CD14-positive monocyte (primary cell): ENCODE data around the gene VTI1A. TPM values are rescaled to one million over a fixed set of nuclear protein-coding genes. Genes with fewer than 3 reads are reported as not detected.
"Not testable (repeated sequence)": the region's sequence is repeated elsewhere in the genome, so short reads cannot be mapped to it uniquely, and the experiment has no call there.

ENCODE experiments used
- DNase-seq, 3 donors: peaks; one replicate each; pipeline ENCODE4 v3.0.0-alpha.2; 2011 to 2022
- H2AFZ ChIP-seq: 2 replicates; pipeline ENCODE4 v1.6.0; 2012; ENCODE audit warnings: mild to moderate bottlenecking, low read depth, low read length, inconsistent platforms; ENCODE audit not compliant: insufficient read depth, poor library complexity, severe bottlenecking
- H3K27ac ChIP-seq, 2 donors: 1 replicate in 1 of 2; 2 replicates in 1 of 2; pipeline ENCODE4 v1.5.1; 2012 to 2013; ENCODE audit warnings: low read length in 2 of 2, control low read depth in 1 of 2, inconsistent platforms in 1 of 2, low read depth in 1 of 2, mild to moderate bottlenecking in 1 of 2
- H3K27me3 ChIP-seq, 2 donors: one replicate each; pipeline versions ENCODE4 v1.6.0 to v1.6.1; 2011 to 2013; ENCODE audit warnings: low read length in 2 of 2; ENCODE audit not compliant: control insufficient read depth in 2 of 2, insufficient read depth in 2 of 2
- H3K36me3 ChIP-seq, 2 donors: replicated peaks in 1 of 2; 1 replicate in 1 of 2; 2 replicates in 1 of 2; pipeline versions ENCODE4 v1.5.1 to v1.6.1; 2012 to 2013; ENCODE audit warnings: low read length in 2 of 2, control low read depth in 1 of 2, inconsistent platforms in 1 of 2, mild to moderate bottlenecking in 1 of 2; ENCODE audit not compliant: insufficient read depth in 2 of 2, control insufficient read depth in 1 of 2
- H3K4me1 ChIP-seq, 2 donors: 1 replicate in 1 of 2; 2 replicates in 1 of 2; pipeline versions ENCODE4 v1.5.1 to v1.6.1; 2012 to 2013; ENCODE audit warnings: low read length in 2 of 2, control low read depth in 1 of 2, inconsistent platforms in 1 of 2, mild to moderate bottlenecking in 1 of 2, moderate library complexity in 1 of 2; ENCODE audit not compliant: insufficient read depth in 2 of 2, control insufficient read depth in 1 of 2
- H3K4me2 ChIP-seq: replicated peaks from 2 replicates; pipeline ENCODE3; 2012; ENCODE audit warnings: low read length, moderate library complexity, mild to moderate bottlenecking; ENCODE audit not compliant: poor library complexity, severe bottlenecking; ENCODE audit errors: extremely low read depth
- H3K4me3 ChIP-seq, 3 experiments: fragments of 200-600 bp in 1 of 3; sonication (generic) in 1 of 3; replicated peaks in 1 of 3; 1 replicate in 2 of 3; 2 replicates in 1 of 3; pipeline ENCODE4 v1.5.1; 2011 to 2013; ENCODE audit warnings: low read length in 3 of 3, mild to moderate bottlenecking in 3 of 3, control low read depth in 2 of 3, low read depth in 2 of 3, inconsistent platforms in 1 of 3, moderate library complexity in 1 of 3
- H3K79me2 ChIP-seq: 2 replicates; pipeline ENCODE4 v1.6.0; 2012; ENCODE audit warnings: mild to moderate bottlenecking, control low read depth, inconsistent platforms, low read length, moderate library complexity; ENCODE audit not compliant: insufficient read depth
- H3K9ac ChIP-seq: 2 replicates; pipeline ENCODE4 v1.6.0; 2017; ENCODE audit warnings: low read length, mild to moderate bottlenecking; ENCODE audit not compliant: insufficient read depth, poor library complexity, severe bottlenecking
- H3K9me3 ChIP-seq, 2 donors: replicated peaks in 1 of 2; 1 replicate in 1 of 2; 2 replicates in 1 of 2; pipeline versions ENCODE4 v1.5.1 to v1.6.1; 2012 to 2013; ENCODE audit warnings: low read length in 2 of 2, control low read depth in 1 of 2; ENCODE audit not compliant: control insufficient read depth in 1 of 2, insufficient read depth in 1 of 2
- H4K20me1 ChIP-seq: 2 replicates; pipeline ENCODE4 v1.6.0; 2012; ENCODE audit warnings: mild to moderate bottlenecking, low read length, control low read depth, moderate library complexity; ENCODE audit not compliant: insufficient read depth
- H3K27ac Mint-ChIP-seq, 7 donors: one replicate each; pipeline ENCODE4 v1.8.0; 2020; ENCODE audit warnings: mild to moderate bottlenecking in 7 of 7, mixed read lengths in 7 of 7, moderate library complexity in 6 of 7, inconsistent platforms in 2 of 7
- H3K27me3 Mint-ChIP-seq, 3 donors: one replicate each; pipeline ENCODE4 v1.8.0; 2021 to 2022; ENCODE audit warnings: low read depth in 3 of 3, mild to moderate bottlenecking in 3 of 3, mixed read lengths in 3 of 3, moderate library complexity in 3 of 3, inconsistent platforms in 1 of 3
- H3K36me3 Mint-ChIP-seq, 2 donors: one replicate each; pipeline ENCODE4 v1.8.0; 2020; ENCODE audit warnings: mixed read lengths in 2 of 2, inconsistent platforms in 1 of 2, mild to moderate bottlenecking in 1 of 2
- H3K4me1 Mint-ChIP-seq: one replicate; pipeline ENCODE4 v1.8.0; 2020; ENCODE audit warnings: mild to moderate bottlenecking, mixed read lengths
- H3K4me3 Mint-ChIP-seq, 2 donors: one replicate each; pipeline ENCODE4 v1.8.0; 2020; ENCODE audit warnings: mild to moderate bottlenecking in 2 of 2, mixed read lengths in 2 of 2, moderate library complexity in 1 of 2
- H3K9me3 Mint-ChIP-seq, 7 donors: one replicate each; pipeline ENCODE4 v1.8.0; 2020 to 2022; ENCODE audit warnings: mixed read lengths in 7 of 7, mild to moderate bottlenecking in 6 of 7, moderate library complexity in 6 of 7, inconsistent platforms in 2 of 7
- WGBS: methylation state at CpG from one replicate; pipeline ENCODE4 v1.1.5; 2013; ENCODE audit warnings: missing lambda C conversion rate; ENCODE audit not compliant: insufficient coverage; 5-methylcytosine and 5-hydroxymethylcytosine counted together
- intact Hi-C, 2 donors: fragments of 100-400 bp; cut with micrococcal nuclease; formaldehyde crosslinking; loops; one replicate each; pipeline versions ENCODE4 v1.15.0 to v1.15.1; 2023
- polyA plus RNA-seq, 3 donors: library from polyadenylated mRNA; depleted of rRNA in 1 of 3; unstranded in 2 of 3; stranded (reverse) in 1 of 3; fragments of 300-500 nt in 2 of 3; fragments of >200 nt in 1 of 3; fragmentation: Illumina TruSeq in 2 of 3; gene quantifications; 1 replicate in 2 of 3; 2 replicates in 1 of 3; pipeline ENCODE4 v1.2.3, GENCODE V29; 2012 to 2021
- TF ChIP-seq, protein P1 (sequence below): fragments of 200-600 bp; IDR thresholded peaks from one replicate; pipeline ENCODE4 v1.8.0; 2022; ENCODE audit warnings: antibody characterized with exemption, mild to moderate bottlenecking

The VTI1A gene
- polyA plus RNA-seq, 3 donors: 23.6 to 25.4 (median 24.1) TPM

DNA sequence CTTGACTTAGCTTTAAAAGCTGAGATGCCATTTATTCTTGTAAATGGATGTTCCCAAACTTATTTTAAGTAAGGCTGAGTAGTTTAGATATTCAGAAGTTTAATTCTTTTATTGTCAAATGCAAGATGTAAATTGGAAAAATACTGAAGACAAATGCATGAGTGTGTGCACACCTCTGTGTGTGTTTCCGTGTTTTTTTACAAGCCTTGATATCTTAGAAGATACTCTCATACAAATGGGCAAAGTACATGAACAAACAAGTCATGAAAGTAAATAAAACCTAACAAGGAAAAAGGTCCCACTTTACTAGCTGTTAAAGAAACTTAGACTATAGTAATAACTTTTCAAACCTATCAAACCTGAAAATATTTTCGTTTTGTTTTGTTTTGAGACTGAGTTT is 44.1 kb upstream of the VTI1A start:
- H3K4me3 Mint-ChIP-seq: no peak overlapping the region
- Histone ChIP-seq H4K20me1 (no peaks in the 10 kb centered on the region), H3K4me1 (no peaks in the 10 kb centered on the region), H3K36me3 (peaks cover 74 to 96% of the 10 kb centered on the region in 2 donors), H3K9ac (no peak overlapping the region), H3K27ac (no peak overlapping the region), H3K4me2 (no peak overlapping the region), H2AFZ (no peak overlapping the region), H3K4me3 (no peak overlapping the region), H3K79me2 (no peaks in the 10 kb centered on the region), H3K9me3 (no peaks in the 10 kb centered on the region), H3K27me3 (no peaks in the 10 kb centered on the region)
- H3K27ac Mint-ChIP-seq: no peak overlapping the region
- no peaks in the 10 kb centered on the region for H3K9me3 Mint-ChIP-seq
- H3K36me3 Mint-ChIP-seq: peaks cover 73 to 86% of the 10 kb centered on the region in 2 donors
- TF ChIP-seq, protein P1, sequence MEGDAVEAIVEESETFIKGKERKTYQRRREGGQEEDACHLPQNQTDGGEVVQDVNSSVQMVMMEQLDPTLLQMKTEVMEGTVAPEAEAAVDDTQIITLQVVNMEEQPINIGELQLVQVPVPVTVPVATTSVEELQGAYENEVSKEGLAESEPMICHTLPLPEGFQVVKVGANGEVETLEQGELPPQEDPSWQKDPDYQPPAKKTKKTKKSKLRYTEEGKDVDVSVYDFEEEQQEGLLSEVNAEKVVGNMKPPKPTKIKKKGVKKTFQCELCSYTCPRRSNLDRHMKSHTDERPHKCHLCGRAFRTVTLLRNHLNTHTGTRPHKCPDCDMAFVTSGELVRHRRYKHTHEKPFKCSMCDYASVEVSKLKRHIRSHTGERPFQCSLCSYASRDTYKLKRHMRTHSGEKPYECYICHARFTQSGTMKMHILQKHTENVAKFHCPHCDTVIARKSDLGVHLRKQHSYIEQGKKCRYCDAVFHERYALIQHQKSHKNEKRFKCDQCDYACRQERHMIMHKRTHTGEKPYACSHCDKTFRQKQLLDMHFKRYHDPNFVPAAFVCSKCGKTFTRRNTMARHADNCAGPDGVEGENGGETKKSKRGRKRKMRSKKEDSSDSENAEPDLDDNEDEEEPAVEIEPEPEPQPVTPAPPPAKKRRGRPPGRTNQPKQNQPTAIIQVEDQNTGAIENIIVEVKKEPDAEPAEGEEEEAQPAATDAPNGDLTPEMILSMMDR: no peak
- DNase-seq: no peak
- no CpG with 5 or more reads among the region's 2 CpGs for WGBS
- intact Hi-C loops: no loop called here
- H3K27me3 Mint-ChIP-seq: peaks cover 0 to 1% (median 0%) of the 10 kb centered on the region in 3 donors
- H3K4me1 Mint-ChIP-seq: no peaks in the 10 kb centered on the region

DNA sequence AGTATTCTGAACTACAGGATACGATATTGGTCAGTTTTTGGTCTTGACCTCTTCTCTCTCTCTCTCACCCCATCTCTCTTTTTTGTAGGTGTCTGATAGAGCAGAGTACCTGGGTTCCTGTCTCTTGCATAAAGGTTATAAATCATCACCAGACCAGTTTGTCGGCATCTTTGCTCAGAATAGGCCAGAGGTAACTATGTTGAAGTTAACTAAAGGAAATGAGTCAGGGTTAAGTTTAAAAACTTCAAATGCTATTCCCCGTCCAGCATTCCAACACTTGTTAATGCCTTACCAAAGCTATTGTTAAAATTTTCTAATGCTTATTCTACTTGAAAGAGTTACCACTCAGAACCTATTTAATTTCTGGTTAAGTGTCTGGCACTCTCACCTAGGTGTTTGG is 42.4 kb upstream of the VTI1A start:
- WGBS: no CpG with 5 or more reads among the region's 3 CpGs
- Mint-ChIP-seq H3K4me3 (no peak overlapping the region), H3K27ac (no peak overlapping the region), H3K4me1 (no peaks in the 10 kb centered on the region), H3K9me3 (no peaks in the 10 kb centered on the region), H3K36me3 (peaks cover 78 to 92% of the 10 kb centered on the region in 2 donors), H3K27me3 (peaks cover 0 to 1% (median 0%) of the 10 kb centered on the region in 3 donors)
- Histone ChIP-seq H3K79me2 (no peaks in the 10 kb centered on the region), H3K27ac (no peak overlapping the region), H3K4me3 (no peak overlapping the region), H3K36me3 (peaks cover 74 to 99% of the 10 kb centered on the region in 2 donors), H4K20me1 (no peaks in the 10 kb centered on the region), H2AFZ (no peak overlapping the region), H3K4me2 (no peak overlapping the region), H3K27me3 (no peaks in the 10 kb centered on the region), H3K9me3 (no peaks in the 10 kb centered on the region), H3K4me1 (no peaks in the 10 kb centered on the region), H3K9ac (no peak overlapping the region)
- intact Hi-C loops: no loop called here
- DNase-seq: no peak
- TF ChIP-seq, protein P1: no peak

DNA sequence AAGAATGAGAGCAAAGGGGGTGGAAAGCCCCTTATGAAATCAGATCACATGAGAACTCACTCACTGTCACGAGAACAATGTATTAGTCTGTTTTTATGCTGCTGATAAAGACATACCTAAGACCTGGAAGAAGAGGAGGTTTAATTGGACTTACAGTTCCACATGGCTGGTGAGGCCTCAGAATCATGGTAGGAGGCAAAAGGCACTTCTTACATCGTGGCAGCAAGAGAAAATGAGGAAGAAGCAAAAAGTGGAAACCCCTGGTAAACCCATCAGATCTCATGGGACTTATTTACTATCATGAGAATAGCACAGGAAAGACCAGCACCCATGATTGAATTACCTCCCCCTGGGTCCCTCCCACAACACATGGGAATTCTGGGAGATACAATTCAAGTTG is 40.2 kb upstream of the VTI1A start:
- intact Hi-C loops, H3K9ac ChIP-seq, H3K27ac ChIP-seq, H3K9me3 Mint-ChIP-seq, H3K4me1 ChIP-seq, H3K4me3 Mint-ChIP-seq, H4K20me1 ChIP-seq, H3K9me3 ChIP-seq, H3K4me3 ChIP-seq, H3K79me2 ChIP-seq, H3K27me3 Mint-ChIP-seq, H2AFZ ChIP-seq, H3K27me3 ChIP-seq, H3K4me2 ChIP-seq, H3K4me1 Mint-ChIP-seq: not testable (repeated sequence)
- WGBS: no CpG with 5 or more reads among the region's 2 CpGs
- Mint-ChIP-seq H3K36me3 (peaks cover 84 to 94% of the 10 kb centered on the region in 2 donors), H3K27ac (peak overlapping the region in 3 of 7 donors; percentile 35 to 67 (median 57))
- peaks cover 79 to 99% of the 10 kb centered on the region in 2 donors for H3K36me3 ChIP-seq
- peak in 1 of 3 donors; percentile 29 for DNase-seq
